Omental fat pad (tissue), 4 donors: Measurements from ENCODE around the gene NBPF3. TPM values are rescaled to one million over a fixed set of nuclear protein-coding genes. Genes with fewer than 3 reads are reported as not detected.

Experiments used
- ATAC-seq: fragments of 150-250 bp; one replicate; pipeline ENCODE4 v1.9.1; 2016; ENCODE audit warnings: mild to moderate bottlenecking, moderate library complexity; ENCODE audit not compliant: low FRiP score
- DNase-seq: peaks from one replicate; pipeline ENCODE4 v3.0.0-alpha.2; 2019; ENCODE audit warnings: low spot score
- CTCF ChIP-seq, 3 donors: fragments of 450-650 bp; IDR thresholded peaks; one replicate each; pipeline ENCODE4 v1.5.1; 2016 to 2017; ENCODE audit warnings: antibody characterized with exemption in 3 of 3, mild to moderate bottlenecking in 3 of 3, moderate library complexity in 2 of 3
- total RNA-seq, 4 donors: library from RNA; depleted of rRNA; stranded (reverse); fragments of >200 nt; gene quantifications; one replicate each; pipeline ENCODE4 v1.1.0, GENCODE V29; 2016

Gene NBPF3
- total RNA-seq, 4 donors from 2014 or later, result 4.6 to 20.5 (median 8.7) TPM

- DNase-seq (no peak), ATAC-seq (no peak)
- TF ChIP-seq CTCF (IDR thresholded peaks at IDR 0.05), result no peak
These were observed 85.4 kb downstream of the NBPF3 start for GRCh38 chr1:21525340-21525717.

GRCh38 chr1:21526441-21526840 is 86.5 kb downstream of the NBPF3 start:
- TF ChIP-seq CTCF (IDR thresholded peaks at IDR 0.05), result no peak
- DNase-seq (no peak), ATAC-seq (no peak)

- ATAC-seq (no peak), DNase-seq (no peak)
- no peak for TF ChIP-seq CTCF (IDR thresholded peaks at IDR 0.05)
These were observed 90.6 kb downstream of the NBPF3 start for GRCh38 chr1:21530368-21531016.

- ATAC-seq (no peak), DNase-seq (no peak)
- TF ChIP-seq CTCF (IDR thresholded peaks at IDR 0.05), result no peak
These were observed 91.3 kb downstream of the NBPF3 start for GRCh38 chr1:21531241-21531640.

GRCh38 chr1:21532496-21532895 is 92.6 kb downstream of the NBPF3 start:
- TF ChIP-seq CTCF (IDR thresholded peaks at IDR 0.05), result no peak
- no peak for DNase-seq
- ATAC-seq, result no peak

GRCh38 chr1:21532992-21533534 is 93.1 kb downstream of the NBPF3 start:
- TF ChIP-seq CTCF (IDR thresholded peaks at IDR 0.05), result no peak

GRCh38 chr1:21534146-21534545 is 94.2 kb downstream of the NBPF3 start:
- no peak for TF ChIP-seq CTCF (IDR thresholded peaks at IDR 0.05)
- no peak for DNase-seq

More at GRCh38 chr1:21532992-21533534, 93.1 kb downstream of the NBPF3 start:
- DNase-seq, result no peak
- no peak for ATAC-seq

More at GRCh38 chr1:21534146-21534545, 94.2 kb downstream of the NBPF3 start:
- no peak for ATAC-seq
